ENCODE data around the gene ATG2B.
"Not testable (repeated sequence)": the region's sequence is repeated elsewhere in the genome, so short reads cannot be mapped to it uniquely, and the experiment has no call there.

ATG2B gene

DNA sequence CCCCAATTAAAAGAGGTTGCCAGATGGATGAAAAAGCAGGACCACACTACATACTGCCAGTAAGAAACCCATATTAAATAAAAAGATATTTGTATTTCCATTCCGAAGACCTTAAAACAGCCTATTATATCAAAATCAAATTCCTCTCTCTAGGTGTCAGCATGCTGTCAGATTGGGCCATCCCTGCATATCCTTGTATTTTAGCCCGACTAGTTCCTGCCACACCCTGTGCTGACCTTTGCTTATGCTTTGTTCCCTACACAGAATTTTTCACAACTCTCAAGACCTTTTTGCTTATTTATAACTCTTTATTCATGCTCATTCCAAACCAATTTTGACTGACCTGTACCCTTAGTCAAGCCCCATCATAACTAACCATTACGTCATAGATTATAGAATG, 13.0 kb upstream of the ATG2B start:
- no peak for DNase-seq

DNA sequence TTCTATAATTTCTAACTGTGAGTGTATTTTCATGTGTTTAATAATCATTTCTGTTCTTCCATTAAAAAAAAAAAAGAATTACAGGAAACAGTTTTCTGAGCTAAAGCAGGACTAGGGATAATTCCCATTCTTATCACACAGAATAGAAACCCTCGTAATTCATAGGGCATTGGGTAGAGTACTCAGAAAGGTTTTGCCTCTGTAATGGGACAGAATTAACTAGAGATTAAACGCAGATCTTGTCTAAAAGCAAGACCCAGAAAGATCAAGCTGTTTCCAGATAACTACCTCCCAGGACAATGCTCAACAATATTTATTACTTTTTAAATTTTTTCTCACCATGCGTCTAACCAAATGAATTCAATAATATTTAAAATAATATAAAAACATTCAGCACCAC, 10.4 kb upstream of the ATG2B start:
- DNase-seq, result no peak

DNA sequence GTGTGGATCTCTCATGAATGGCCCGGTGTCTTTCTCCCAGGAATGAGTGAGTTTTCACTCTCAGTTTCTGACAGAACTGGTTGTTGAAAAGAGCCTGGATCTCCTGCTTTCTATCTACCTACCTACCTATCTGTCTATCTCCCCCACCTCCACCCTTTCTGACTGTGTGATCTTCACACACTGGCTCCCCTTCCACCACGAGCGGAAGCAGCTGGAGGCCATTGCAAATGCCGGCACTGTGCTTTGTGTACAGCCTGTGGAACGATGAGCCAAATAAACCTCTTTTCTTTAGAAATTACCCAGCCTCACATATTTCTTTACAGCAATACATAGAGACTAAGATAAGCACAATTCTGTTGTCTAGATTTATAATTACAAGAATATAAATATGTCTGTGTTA, 7.4 kb upstream of the ATG2B start:
- DNase-seq, result no peak

DNA sequence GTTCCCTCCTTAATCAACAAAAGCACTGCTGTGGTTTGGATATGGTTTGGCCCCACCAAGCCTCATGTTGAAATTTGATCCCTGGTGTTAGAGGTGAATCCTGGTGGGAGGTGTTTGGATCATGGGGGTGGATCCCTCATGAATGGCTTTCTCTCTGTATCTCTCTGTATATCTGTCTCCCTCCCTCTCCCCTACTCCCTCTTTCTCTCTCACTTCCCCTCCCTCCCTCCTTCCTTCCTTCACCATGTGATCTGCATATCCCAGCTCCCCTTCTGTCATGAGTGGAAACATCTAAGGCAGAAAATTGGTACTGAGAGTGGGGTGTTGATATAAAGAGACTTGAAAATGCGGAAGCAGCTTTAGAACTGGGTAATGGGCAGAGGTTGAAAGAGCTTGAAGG, 5.4 kb upstream of the ATG2B start:
- no peak for DNase-seq

DNA sequence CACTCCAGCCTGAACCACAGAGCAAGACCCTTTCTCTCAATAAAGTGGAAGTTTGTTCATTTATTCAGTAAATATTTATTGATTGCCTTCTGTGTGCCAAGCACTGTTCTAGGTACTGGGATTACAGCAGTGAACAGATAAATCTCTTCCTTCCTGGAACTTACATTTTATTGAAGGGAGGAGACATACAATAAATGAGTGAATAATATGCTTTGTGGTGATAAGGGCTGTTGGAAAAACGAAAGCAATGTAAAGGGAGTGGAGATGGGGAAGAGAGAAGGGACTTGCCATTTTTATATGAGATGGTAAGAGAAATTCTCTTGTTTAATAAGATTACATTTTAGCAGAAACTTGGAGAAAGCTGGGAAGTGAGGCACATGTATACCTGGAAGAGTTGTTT, 1.8 kb upstream of the ATG2B start:
- no peak for DNase-seq

DNA sequence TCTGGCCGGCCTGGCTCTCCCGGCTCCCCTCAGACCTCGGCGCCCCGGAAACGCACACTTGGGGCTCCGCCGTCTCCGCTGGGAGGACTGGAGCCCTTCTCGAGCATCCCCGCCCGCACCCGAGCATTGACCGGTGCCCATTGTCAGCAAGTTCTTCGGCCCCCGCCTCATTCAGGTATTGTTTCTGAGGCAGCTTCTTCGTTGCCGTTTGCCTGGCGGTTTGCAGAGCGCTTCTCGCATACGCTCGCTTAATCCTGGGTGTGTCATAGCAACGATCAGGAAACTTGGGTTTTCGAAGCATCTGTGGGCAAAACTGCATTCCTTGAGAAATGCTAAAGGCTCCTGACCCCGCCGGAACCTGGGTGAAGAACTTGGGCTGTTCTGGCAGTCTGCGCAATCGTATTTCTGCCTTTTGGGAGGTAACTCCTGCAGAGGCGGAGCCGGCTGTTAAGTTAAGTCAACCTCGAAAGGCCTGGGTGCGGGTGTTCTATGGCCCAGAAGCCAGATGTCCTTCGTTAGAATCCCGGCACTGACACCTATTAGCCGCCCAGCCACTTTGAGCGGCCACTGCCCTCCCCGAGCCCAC, 703 bp upstream of the ATG2B start:
- DNase-seq, result peak in 1 of 2 donors; percentile 37

DNA sequence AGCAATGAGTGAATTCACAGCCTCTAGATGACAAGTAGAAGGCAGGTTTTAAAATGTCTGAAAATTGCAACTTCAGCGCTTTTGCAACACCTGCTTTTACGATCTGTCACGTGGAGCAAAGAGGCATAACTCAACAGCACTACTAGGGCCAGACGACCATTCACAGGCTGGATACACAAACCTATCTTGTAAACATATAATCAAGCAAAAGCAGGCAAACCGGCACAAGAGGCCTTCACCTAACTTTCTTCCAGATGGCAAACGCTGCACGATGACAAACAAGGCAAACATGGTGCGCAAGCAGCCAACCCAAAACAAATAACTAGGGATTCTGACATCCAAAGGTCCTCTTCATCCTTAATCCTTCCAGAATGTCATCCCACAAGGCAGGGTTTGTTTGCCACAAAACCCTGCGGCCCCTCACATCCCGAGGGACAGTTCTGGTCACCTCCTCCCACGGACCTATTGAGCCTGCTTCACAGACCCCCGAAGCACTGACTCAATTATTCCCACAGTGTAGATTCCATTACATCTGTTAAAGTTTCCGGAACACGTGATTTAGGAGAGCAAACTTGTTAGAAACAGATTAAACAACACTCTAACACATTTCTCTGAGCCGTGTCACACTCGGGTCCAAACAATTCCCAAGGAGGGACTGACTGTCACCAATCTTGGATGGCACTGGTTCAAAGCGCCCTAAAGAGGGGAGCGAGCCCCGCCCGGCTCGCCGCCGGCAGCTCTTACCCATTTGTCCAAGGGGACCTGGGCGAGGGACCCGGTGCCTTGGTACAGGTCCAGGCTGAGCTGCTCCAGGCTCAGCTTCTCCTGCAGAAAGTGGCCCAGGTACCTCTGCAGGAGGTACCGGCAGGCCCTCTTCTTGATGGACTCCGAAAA, 823 bp downstream of the ATG2B start:
- peak; percentile 40 to 45 for DNase-seq

DNA sequence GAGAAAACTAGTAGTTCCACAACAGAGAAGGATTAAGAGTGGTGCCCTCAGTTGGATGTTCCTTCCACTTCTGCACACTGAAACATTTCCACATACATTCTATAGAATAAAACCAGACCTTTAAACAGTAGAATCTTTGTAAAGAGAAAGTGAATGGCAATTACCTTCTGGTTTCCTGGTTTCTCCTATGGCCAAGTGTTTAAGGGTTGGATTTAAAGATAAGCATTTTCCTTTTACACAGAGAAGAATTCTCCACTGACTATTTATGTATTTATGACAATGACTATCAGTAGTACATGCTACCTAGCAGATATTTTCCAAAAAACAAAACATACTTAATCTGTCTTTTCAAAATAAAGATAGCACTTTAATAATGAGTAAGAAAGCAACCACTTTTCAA, 3.2 kb downstream of the ATG2B start:
- DNase-seq, result no peak

DNA sequence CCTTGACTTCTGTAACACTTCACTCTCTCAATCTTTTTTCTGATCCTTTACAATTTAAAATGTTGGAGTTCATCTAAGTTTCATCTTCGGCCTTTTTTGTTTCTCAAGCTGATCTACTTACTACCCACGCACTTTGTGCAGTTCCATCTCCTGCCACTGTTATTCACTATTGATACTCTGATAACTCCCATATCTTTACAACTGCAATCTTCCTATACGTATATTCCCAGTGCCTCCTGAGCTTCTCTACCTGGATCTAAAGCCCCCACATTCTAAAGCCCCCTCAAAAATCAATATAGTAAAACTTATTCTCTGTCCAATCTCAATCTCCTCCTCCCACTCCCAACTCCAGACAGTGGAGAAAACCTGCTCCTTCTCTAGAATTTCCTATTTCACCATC, 5.9 kb downstream of the ATG2B start:
- DNase-seq, result no peak

DNA sequence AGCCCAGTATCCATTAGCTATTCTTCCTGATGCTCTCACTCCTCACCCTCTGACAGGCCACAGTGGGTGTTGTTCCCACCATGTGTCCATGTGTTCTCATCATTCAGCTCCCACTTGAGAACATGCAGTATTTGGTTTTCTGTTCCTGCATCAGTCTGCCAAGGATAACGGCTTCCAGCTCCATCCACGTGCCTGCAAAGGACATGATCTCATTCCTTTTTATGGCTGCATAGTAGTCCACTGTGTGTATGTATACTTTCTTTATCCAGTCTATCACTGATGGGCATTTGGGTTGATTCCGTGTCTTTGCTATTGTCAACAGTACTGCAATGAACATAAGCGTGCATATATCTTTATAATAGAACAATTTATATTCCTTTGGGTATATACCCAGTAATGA, 8.9 kb downstream of the ATG2B start:
- DNase-seq, result no peak

DNA sequence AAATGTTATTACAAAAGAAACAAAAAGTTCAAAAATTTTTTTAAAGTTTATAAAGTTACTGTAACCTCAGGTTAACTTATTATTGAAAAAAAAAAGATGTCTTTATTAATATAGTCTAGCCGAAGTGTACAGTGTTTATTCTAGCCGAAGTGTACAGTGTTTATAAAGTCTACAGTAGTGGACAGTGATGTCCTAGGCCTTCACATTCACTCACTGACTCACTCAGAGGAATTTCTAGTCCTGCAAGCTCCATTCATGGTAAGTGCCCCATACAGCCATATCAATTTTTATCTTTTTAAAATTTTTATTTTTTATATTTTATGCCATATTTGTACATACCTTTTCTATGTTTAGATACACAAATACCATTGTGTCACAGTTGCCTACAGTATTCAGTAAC, 10.4 kb downstream of the ATG2B start:
- no peak for DNase-seq

DNA sequence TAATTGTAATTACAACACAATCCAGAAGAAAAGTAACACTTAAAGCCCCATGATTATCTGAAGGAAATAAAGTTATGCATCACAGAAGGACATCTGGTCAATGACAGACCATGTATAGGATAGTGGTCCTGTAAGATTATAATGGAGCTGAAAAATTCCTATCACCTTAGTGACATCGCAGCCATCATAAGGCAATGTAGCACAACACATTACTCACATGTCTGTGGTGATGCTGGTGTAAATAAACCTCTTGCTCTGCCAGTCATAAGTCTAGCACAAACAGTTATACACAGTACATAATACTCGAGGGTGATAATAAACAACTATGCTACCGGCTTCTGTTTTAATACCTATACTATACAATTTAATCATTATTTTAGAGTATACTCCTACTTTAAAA, 11.2 kb downstream of the ATG2B start:
- DNase-seq, result no peak

DNA sequence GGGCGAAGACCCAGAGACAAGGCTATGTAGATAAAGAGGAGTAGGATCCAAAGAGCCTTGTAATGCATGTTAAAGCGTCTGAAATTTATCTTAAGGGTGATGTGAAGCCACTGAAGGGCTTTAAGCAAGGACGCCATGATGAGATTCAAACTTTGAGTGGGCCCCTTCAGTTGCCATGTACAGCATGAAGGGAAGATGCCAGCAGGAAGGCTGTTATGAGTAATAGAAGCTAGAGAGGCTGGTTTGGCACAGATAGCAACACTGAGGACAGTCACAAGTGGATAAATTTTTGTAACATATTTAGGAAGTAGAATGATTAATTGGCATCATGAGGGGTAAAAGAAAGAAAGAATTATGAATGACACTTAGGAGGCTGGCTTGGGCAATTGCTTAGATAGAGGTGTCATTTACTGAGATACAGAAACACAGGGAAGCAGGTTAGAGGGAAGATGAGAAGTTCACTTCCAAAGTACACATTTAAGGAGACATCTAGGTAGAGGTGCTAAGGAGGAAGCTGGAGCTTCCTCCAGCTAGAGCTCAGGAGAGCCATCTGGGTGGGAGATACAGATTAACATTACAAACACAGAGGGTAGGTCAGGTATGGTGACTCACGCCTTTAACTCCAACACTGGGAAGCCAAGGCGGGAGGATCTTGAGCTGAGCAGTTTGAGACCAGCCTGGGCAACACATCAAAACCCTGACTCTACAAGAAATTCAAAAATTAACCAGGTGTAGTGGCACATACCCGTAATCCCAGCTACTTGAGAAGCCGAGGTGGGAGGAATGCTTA, 13.7 kb downstream of the ATG2B start:
- DNase-seq, result no peak

DNA sequence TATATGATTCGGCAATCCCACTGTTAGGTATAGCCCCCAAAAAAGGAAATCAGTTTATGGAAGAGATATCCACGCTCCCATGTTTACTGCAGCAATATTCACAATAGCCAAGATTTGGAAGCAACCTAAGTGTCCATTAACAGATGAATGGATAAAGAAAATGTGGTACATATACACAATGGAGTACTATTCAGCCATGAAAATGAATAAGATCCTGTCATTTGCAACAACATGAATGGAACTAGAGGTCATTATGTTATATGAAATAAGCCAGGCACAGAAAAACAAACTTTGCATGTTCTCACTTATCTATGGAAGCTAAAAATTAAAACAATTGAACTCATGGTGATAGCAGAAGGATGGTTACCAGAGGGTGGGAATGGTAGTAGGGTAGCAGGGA, 15.2 kb downstream of the ATG2B start:
- DNase-seq, result not testable (repeated sequence)

DNA sequence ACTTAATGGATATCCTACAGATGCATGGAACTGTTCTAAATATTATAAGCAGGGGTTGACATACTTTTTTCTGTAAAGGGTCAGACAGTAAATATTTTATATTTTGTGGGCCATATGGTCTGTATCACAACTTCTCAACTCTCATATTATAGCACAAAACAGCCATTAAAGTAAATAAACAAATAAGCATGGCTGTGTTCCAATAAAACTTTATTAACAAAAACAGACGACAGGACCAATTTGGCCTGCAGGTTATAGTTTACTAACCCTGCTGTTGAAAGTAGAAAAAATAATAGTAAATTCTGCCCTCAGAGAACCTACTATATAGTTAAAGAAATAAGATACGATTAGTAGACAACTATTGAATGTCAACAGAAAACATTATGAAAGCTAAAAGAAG, 17.5 kb downstream of the ATG2B start:
- DNase-seq, result no peak

DNA sequence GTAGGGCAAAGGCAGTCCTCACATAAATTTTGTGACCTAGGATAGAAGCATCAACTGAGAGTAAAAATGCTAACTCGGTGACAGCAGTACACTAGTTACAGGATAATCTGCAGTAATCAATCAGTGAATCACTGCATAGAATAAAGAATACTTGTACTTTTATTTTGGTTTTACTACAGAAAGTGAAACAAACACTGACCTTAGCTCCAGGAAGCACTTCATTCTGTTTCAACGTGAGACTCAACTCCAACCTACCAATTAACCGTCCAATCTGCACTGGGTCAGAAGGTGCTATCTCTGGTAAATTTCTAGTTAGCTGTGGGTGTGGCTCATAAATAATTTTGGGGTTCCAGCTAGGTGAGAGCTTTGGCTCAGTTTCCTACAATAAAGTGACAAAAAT, 21.8 kb downstream of the ATG2B start:
- no peak for DNase-seq

DNA sequence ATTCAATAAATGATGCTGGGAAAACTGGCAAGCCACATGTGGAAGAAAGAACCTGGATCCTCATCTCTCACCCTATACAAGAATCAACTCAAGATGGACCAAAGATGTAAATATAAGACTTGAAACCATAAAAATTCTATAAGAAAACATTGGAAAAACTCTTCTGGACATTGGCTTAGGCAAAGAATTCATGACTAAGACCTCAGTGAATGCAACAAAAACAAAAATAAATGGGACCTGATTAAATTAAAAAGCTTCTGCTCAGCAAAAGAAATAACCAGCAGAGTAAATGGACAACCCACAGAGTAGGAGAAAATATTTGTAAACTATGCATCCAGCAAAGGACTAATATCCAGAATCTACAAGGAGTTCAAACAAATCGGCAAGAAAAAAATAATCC, 24.6 kb downstream of the ATG2B start:
- no peak for DNase-seq

DNA sequence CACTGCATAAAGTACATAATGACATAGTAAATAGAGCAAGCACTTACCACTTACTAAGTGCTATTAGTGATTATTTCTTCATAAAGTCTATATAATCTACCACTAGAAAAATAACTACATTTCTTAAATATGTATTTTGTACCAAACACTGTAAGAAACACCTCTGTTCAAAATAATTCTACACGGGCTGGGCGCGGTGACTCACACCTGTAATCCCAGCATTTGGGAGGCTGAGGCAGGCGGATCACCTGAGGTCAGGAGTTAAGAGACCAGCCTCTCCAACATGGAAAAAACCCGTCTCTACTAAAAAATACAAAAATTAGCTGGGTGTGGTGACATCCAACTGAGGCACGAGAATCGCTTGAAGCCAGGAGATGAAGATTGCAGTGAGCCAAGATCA, 38.9 kb downstream of the ATG2B start:
- DNase-seq, result no peak

DNA sequence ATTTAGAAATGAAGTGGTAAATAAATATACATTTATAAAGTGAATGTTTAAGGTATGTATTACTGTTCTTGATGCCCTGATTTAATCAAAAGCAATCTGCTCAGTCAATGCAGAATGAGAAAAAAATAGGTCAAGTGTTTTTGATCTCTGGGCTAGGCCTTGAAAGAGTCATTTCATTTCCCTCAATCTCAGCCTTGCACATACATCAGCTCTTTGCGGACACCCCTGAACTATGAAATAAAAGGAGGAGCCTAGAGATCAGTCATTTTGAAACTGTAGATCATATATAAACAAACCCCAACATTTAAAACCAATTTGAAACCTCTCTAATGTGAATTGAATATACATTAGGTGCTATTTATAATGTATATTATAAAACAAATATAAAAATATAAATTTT, 42.5 kb downstream of the ATG2B start:
- no peak for DNase-seq

DNA sequence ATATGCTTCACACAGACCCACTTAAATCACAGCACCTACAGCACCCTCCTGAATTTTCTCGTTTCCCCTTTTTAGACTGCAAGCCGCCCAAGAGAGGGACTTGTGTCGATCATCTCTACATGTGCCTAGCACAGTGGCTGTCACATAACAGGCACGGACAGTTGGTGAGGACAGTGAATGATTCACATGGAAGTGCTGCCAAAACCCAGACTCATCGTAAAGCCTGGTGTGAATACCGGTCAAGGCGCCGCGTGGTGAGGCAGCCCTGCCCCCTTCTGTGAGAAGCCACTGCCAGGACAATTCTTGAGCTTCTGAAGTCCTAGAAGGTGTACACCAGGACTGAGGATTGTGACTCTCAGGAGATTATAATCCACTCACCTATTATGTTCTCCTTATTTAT, 44.3 kb downstream of the ATG2B start:
- no peak for DNase-seq

DNA sequence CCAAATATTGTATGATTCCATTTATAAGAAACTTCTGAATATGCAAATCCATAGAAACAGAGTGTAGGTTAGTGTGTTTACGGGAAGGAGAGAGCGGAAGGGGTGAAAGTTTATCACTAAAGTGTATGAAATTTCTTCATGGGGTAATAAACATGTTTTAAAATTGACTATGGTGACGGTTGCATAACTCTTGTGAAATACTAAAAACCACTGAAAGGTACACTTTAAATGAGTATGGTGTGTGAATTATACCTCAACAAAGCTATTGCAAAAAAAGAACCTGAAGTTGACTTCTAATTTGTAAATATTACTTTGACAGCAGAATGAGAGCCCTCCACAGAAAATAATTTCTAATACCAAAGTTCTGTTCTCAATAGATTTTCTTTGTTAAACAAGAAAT, 47.1 kb downstream of the ATG2B start:
- no peak for DNase-seq

DNA sequence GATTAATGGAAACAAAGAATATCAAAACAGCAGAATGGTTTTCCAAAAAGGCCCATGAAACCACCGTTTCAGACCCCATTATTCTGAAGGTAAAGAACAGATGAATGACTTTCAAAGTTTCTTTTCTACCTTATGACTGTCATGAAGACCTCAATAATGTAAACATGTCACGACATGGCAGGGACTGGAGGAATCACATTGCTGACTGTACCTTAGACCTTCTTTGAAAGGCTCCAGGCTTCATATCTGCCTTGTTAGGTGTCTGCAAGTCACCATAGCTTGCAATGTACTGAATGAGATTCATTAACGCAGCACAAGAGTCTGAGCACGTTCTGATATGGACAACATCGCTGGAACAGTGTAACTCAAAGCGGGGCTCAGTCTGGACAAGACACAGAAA, 52.2 kb downstream of the ATG2B start:
- DNase-seq, result no peak

DNA sequence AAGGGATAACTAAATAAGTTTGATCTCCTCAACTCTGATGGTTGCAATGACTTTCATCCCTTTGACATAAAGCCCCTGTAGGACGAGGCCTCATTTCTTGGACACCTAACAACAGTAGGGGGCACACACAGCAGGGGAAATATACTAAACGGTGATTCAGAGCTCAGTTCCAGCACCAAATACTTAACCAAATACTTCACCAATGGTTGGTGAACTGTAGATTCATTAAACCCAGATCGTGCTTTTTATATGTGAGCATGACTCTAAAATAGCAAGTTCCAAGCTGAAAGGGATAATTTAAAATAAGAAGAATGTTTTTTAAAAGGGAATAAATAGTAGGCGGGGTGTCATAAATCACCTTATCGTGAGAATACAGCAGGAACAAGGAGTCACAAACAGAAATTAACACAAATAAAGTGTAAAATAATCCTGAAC, 53.2 kb downstream of the ATG2B start:
- no peak for DNase-seq

Measured in activated CD4-positive, alpha-beta T cell treated with anti-CD3 and anti-CD28 coated beads for 4 hours (primary cell).